HepG2 (cell line): Measurements from ENCODE around the gene KRT6B. TPM values are rescaled to one million over a fixed set of nuclear protein-coding genes. Genes with fewer than 3 reads are reported as not detected.

Source experiments
- ATAC-seq: fragments of 200-7000 bp; cut with Tn5 transposase; 3 replicates; pipeline ENCODE4 v1.9.1; 2020; ENCODE audit warnings: mild to moderate bottlenecking, moderate library complexity
- BruUV-seq: library from RNA; stranded (reverse); fragments of 400-500 nt; replicated peaks from 2 replicates; lab custom pipeline; 2021; lab: Mats Ljungman, UMichigan
- CTCF ChIA-PET: fragments of 300-600 bp; formaldehyde crosslinking; extraction: SDS; loops from one replicate; lab custom pipeline; 2021; ENCODE audit warnings: low total read pairs, inconsistent platforms, low intra/inter-chr PET ratio; lab: Yijun Ruan, JAX
- POLR2A ChIA-PET: fragments of 350-600 bp; sonication (Branson Sonifier 250); formaldehyde crosslinking; loops from one replicate; lab custom pipeline; 2020; ENCODE audit warnings: antibody characterized with exemption, inconsistent platforms; lab: Yijun Ruan, JAX
- DNase-seq: peaks from one replicate; pipeline ENCODE4 v3.0.0-alpha.2; 2015; ENCODE audit warnings: low spot score
- FAIRE-seq: peaks from 3 replicates; lab custom pipeline; 2011; peaks lifted over from hg19 to GRCh38; lab: Jason Lieb, UNC
- H2AFZ ChIP-seq: one replicate; pipeline ENCODE4 v1.6.1; 2011; ENCODE audit warnings: low read length, inconsistent platforms
- H3K27ac ChIP-seq: fragments of 300-600 bp; 3 replicates; pipeline ENCODE4 v1.8.0; 2011; ENCODE audit warnings: mixed run types, mild to moderate bottlenecking, mixed read lengths, low read length, inconsistent platforms; ENCODE audit not compliant: insufficient read depth; ENCODE audit errors: extremely low read length
- H3K27me3 ChIP-seq, 2 experiments: fragments of 200-600 bp in 1 of 2; 2 replicates in 1 of 2; 3 replicates in 1 of 2; pipeline versions ENCODE4 v1.6.0 to v1.8.0; 2011; ENCODE audit warnings: low read length in 2 of 2, mild to moderate bottlenecking in 2 of 2, moderate library complexity in 2 of 2, inconsistent platforms in 1 of 2; ENCODE audit not compliant: insufficient read depth in 2 of 2, control insufficient read depth in 1 of 2
- H3K36me3 ChIP-seq, 2 experiments: fragments of 200-600 bp in 1 of 2; replicated peaks in 1 of 2; 2 replicates in 1 of 2; 3 replicates in 1 of 2; pipeline versions ENCODE4 v1.5.1 to v1.8.0; 2011; ENCODE audit warnings: low read length in 2 of 2, inconsistent platforms in 1 of 2; ENCODE audit not compliant: insufficient read depth in 2 of 2, control insufficient read depth in 1 of 2
- H3K4me1 ChIP-seq: 2 replicates; pipeline ENCODE4 v1.5.1; 2012; ENCODE audit warnings: low read length, inconsistent platforms; ENCODE audit not compliant: insufficient read depth
- H3K4me2 ChIP-seq: 2 replicates; pipeline ENCODE4 v1.6.0; 2011; ENCODE audit warnings: low read depth, low read length, inconsistent platforms
- H3K4me3 ChIP-seq, 3 experiments: fragments of 200-600 bp in 1 of 3; sonication (generic), shearing (Covaris generic) in 1 of 3; replicated peaks in 1 of 3; 2 replicates each; pipeline ENCODE4 v1.5.1; 2011 to 2016; ENCODE audit warnings: low read length in 3 of 3, inconsistent platforms in 2 of 3, low read depth in 2 of 3, mild to moderate bottlenecking in 2 of 3, control low read depth in 1 of 3, mixed read lengths in 1 of 3; ENCODE audit not compliant: insufficient read depth in 1 of 3
- H3K79me2 ChIP-seq: one replicate; pipeline ENCODE4 v1.6.1; 2011; ENCODE audit warnings: low read length, inconsistent platforms; ENCODE audit not compliant: insufficient read depth
- H3K9ac ChIP-seq: 2 replicates; pipeline ENCODE4 v1.6.0; 2011; ENCODE audit warnings: mild to moderate bottlenecking, low read depth, low read length, inconsistent platforms; ENCODE audit not compliant: insufficient read depth
- H3K9me3 ChIP-seq: 2 replicates; pipeline ENCODE4 v1.5.1; 2012; ENCODE audit warnings: mild to moderate bottlenecking, low read length
- H4K20me1 ChIP-seq: 2 replicates; pipeline ENCODE4 v1.6.0; 2011; ENCODE audit warnings: inconsistent platforms, mild to moderate bottlenecking, low read length, moderate library complexity; ENCODE audit not compliant: insufficient read depth
- NCOR1 ChIP-seq: fragments of 200-600 bp; sonication (generic); IDR thresholded peaks from 2 replicates; pipeline ENCODE4 v1.7.0; 2017; ENCODE audit warnings: antibody characterized with exemption, low read length, borderline replicate concordance
- PRMT3 ChIP-seq: sonication (generic); formaldehyde crosslinking; IDR thresholded peaks from 2 replicates; pipeline ENCODE4 v1.8.1; 2022; ENCODE audit warnings: low read depth, mild to moderate bottlenecking, moderate library complexity, missing genetic modification reagents, borderline replicate concordance
- ZNF333 ChIP-seq: sonication (generic); formaldehyde crosslinking; IDR thresholded peaks from 2 replicates; pipeline ENCODE4 v1.4.0; 2020; ENCODE audit warnings: mild to moderate bottlenecking, missing genetic modification reagents, borderline replicate concordance
- ZNF468 ChIP-seq: sonication (generic); formaldehyde crosslinking; IDR thresholded peaks from 2 replicates; pipeline ENCODE4 v1.8.0; 2022; ENCODE audit warnings: mild to moderate bottlenecking, moderate library complexity, missing genetic modification reagents
- ZNF776 ChIP-seq: sonication (generic); formaldehyde crosslinking; IDR thresholded peaks from 2 replicates; pipeline ENCODE4 v1.4.0; 2020; ENCODE audit warnings: mild to moderate bottlenecking, missing genetic modification reagents
- WGBS: methylation state at CpG from one replicate; pipeline ENCODE4 v1.1.6; 2017; ENCODE audit warnings: low lambda C conversion rate; 5-methylcytosine and 5-hydroxymethylcytosine counted together
- in situ Hi-C: cut with HindIII; loops from 2 replicates; pipeline ENCODE4 v1.10.0; 2017; ENCODE audit warnings: low pct_unique_long_range_greater_than_20kb; ENCODE audit not compliant: extremely low pct_ligation_motif_present
- intact Hi-C: fragments of 100-400 bp; cut with micrococcal nuclease; formaldehyde crosslinking; loops from one replicate; pipeline ENCODE4 v1.10.0; 2022; ENCODE audit not compliant: unreplicated experiment
- polyA plus RNA-seq, 8 experiments: library from polyadenylated mRNA; depleted of rRNA in 3 of 8; stranded (reverse) in 7 of 8; unstranded in 1 of 8; fragments of >200 nt; fragmentation: Illumina TruSeq in 4 of 8; extraction: Trizol in 4 of 8; gene quantifications; 2 replicates each; pipeline versions ENCODE4 v1.2.1 to v1.2.3, GENCODE V29; 2011 to 2016; ENCODE audit warnings: low read depth in 4 of 8, missing spikeins in 1 of 8, mixed read lengths in 1 of 8; ENCODE audit not compliant: insufficient read depth in 1 of 8
- total RNA-seq, 5 experiments: library from RNA; depleted of rRNA; stranded (reverse); fragments of >200 nt; fragmentation: Illumina TruSeq; extraction: Trizol; gene quantifications; 2 replicates each; pipeline ENCODE4 v1.2.3, GENCODE V29; 2016; ENCODE audit warnings: low read depth in 1 of 5
- TF ChIP-seq, protein P1 (sequence below): IDR thresholded peaks from 2 replicates; pipeline ENCODE4 v1.6.1; 2016; ENCODE audit warnings: low read depth, missing genetic modification reagents, missing compliant biosample characterization

The KRT6B gene
- total and polyA plus RNA-seq, 2 of the 13 experiments (the other 11 are each of a cell fraction or from before 2014, with no cell fraction given) = not detected

DNA sequence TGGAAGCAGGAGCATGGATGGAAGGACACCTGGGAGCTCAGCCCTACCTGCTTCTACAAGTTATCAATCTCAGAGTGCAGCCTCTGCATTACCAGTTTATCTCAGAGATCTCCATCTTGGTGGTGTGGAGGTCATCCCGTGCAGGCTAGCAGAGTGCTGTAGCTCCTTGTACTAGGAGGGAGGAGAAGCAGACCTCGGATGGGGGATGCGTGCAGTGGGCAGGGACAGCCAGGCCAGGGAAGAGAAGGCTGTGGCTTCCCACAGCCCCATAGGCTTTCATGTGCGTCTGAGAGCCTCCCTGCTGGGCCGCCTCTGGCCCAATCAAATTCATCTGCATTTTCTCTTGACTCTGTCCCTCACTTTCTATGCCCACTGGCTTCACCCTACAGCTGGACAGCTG, 37.0 kb downstream of the KRT6B start:
- Histone ChIP-seq H3K9ac (no peak overlapping the region), H3K4me1 (no peaks in the 10 kb centered on the region), H3K4me2 (no peak overlapping the region), H3K4me3 (no peak overlapping the region), H3K27me3 (no peaks in the 10 kb centered on the region; a peak in 1 of 5 replicates), H2AFZ (no peak overlapping the region), H3K9me3 (no peaks in the 10 kb centered on the region), H4K20me1 (no peaks in the 10 kb centered on the region)
- in situ Hi-C loops (no loop called here), intact Hi-C loops (loop anchor here (1.0 kb wide), 1 partner anchor 23 kb away; no protein-coding TSS in a partner anchor)
- BruUV-seq = no TSS peak
- CTCF ChIA-PET = no interaction called here
- FAIRE-seq (no peak), DNase-seq (no peak)
- POLR2A ChIA-PET = no interaction called here
- TF ChIP-seq ZNF333 (CRISPR knock-in tag) (no peak), PRMT3 (CRISPR knock-in tag) (no peak), ZNF468 (CRISPR knock-in tag) (no peak), ZNF776 (CRISPR knock-in tag) (no peak), NCOR1 (no peak)
- TF ChIP-seq, protein P1, sequence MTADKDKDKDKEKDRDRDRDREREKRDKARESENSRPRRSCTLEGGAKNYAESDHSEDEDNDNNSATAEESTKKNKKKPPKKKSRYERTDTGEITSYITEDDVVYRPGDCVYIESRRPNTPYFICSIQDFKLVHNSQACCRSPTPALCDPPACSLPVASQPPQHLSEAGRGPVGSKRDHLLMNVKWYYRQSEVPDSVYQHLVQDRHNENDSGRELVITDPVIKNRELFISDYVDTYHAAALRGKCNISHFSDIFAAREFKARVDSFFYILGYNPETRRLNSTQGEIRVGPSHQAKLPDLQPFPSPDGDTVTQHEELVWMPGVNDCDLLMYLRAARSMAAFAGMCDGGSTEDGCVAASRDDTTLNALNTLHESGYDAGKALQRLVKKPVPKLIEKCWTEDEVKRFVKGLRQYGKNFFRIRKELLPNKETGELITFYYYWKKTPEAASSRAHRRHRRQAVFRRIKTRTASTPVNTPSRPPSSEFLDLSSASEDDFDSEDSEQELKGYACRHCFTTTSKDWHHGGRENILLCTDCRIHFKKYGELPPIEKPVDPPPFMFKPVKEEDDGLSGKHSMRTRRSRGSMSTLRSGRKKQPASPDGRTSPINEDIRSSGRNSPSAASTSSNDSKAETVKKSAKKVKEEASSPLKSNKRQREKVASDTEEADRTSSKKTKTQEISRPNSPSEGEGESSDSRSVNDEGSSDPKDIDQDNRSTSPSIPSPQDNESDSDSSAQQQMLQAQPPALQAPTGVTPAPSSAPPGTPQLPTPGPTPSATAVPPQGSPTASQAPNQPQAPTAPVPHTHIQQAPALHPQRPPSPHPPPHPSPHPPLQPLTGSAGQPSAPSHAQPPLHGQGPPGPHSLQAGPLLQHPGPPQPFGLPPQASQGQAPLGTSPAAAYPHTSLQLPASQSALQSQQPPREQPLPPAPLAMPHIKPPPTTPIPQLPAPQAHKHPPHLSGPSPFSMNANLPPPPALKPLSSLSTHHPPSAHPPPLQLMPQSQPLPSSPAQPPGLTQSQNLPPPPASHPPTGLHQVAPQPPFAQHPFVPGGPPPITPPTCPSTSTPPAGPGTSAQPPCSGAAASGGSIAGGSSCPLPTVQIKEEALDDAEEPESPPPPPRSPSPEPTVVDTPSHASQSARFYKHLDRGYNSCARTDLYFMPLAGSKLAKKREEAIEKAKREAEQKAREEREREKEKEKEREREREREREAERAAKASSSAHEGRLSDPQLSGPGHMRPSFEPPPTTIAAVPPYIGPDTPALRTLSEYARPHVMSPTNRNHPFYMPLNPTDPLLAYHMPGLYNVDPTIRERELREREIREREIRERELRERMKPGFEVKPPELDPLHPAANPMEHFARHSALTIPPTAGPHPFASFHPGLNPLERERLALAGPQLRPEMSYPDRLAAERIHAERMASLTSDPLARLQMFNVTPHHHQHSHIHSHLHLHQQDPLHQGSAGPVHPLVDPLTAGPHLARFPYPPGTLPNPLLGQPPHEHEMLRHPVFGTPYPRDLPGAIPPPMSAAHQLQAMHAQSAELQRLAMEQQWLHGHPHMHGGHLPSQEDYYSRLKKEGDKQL (CRISPR knock-in tag) = no peak
- TF ChIP-seq, all 625 proteins: peak for 0
- 15% methylated on average over 3 of the region's 5 CpGs for WGBS
- H3K27ac ChIP-seq = no peak overlapping the region
- ATAC-seq = no peak
- H3K79me2 ChIP-seq = no peaks in the 10 kb centered on the region
- H3K36me3 ChIP-seq = no peaks in the 10 kb centered on the region
